GM21515 (cell line): ENCODE measurements around the gene RAB14.
A peak's percentile ranks its signal among the peaks of the same experiment; 100 is the strongest.

Source experiments
- ATAC-seq: cut with Tn5 transposase; IDR thresholded peaks from one replicate; pipeline ENCODE4 v1.9.1; 2021; ENCODE audit not compliant: unreplicated experiment

Gene RAB14

DNA sequence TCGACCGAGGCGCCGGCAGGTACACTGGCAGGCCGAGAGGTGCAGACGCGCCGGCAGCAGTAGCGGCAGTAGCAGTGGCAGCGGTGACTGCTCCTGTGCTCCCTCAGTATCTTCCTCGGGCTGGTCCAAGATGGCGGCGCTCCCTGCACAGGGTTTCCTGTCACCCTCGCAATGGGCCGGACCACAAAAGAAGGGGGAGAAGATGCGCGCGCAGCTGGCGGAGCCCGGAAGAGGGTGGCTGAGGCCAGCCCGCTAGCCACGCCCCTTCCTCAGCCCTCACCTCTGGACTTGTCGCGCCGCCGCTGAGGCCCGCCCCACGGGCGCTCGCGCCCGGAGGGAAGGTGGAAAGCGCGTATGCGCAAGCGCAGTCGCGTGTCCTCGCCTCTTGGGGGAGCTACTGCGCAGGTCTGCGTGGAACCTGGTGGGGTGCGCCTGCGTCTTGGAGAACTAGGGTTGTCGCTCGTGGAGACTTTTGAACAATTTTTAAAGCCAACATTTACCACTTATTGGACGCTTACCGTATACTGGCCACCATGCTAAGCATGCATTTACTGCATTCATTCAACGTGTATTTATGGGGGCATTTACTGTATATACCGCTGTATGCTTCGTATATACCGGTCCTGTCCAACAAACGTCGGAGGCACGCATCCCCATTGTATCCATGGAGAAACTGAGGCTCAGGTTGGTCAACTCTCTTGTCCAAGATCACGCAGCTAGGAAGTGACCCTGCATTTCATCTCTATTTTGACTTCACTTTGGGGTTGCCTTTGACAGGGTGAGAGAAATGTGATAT is at the start of gene RAB14:
TSS of gene RAB14 (minus strand) at position 132 of the 796 bp plus-strand sequence. CDS start 8,457 bp downstream, outside the sequence.
- ATAC-seq, result peak; percentile 84

DNA sequence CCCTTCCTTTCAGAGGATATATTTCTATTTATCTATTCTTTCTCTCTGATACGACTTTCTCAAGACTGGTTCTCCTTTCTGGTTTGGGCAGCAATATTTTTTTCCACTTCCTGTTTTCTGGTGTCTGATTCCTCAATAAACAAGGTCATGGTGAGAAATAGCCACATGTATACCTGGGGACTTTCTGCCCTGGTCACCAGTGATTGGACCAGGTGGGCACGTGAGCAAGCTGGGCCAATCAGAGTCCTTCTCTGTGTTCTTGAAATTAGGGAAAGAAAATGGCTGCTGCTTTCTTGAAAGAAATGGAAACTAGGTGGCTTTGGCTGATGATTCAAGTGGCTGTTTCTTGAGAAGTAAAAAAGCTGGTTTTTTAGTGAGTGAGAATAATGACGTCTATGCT is 47.9 kb upstream of the RAB14 start:
- ATAC-seq, result no peak

DNA sequence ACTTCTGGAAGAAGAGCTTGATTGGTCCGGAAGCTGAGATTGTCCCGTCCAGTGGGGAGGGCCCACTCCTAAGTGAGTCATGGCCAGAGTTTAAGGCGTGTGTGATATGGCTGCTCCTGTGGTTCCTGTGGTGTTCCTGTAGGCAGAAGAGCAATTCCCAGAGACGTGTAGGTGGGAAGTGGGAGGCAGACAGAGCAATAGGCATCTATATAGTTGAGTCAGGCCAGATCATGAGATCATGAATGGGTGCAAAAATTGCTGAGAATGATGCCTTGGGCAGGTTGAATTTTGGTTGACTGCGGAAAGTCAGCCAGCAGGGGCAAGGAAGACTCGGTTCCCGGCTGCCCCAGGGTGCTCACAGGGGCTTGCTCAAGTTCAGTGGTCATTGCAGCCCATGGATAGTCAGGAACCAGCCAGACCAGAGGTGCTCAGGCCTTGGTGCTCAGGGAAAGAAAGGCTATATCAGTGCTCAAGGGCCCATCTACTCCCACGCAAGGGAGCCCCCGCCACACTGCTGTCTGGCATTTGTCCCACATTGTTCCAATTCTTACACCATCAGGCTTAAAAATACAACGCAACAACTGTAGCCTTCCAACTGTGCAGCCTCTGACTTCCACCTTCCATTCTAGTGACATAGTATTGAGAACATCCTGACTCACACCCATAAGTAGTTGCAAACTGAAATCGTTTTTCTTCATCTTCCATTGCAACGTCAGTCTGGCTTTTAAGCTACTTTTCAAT is 45.3 kb upstream of the RAB14 start:
- ATAC-seq, result no peak

DNA sequence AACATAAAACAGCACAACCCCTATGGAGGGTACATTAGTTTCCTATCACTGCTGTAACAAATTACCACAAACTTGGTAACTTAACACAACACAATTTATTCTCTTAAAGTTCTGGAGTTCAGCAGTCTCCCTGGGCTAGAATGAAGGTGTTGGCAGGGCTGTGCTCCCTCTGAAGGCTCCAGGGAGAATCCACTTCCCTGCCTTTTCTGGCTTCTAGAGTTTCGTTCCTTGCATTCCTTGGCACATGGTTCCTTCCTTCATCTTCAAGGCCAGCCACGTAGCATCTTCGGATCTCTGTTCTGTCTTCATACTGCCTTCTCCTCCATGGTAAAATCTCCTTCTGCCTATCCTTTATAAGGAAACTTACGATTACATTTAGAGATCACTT is 41.3 kb upstream of the RAB14 start:
- ATAC-seq, result no peak

DNA sequence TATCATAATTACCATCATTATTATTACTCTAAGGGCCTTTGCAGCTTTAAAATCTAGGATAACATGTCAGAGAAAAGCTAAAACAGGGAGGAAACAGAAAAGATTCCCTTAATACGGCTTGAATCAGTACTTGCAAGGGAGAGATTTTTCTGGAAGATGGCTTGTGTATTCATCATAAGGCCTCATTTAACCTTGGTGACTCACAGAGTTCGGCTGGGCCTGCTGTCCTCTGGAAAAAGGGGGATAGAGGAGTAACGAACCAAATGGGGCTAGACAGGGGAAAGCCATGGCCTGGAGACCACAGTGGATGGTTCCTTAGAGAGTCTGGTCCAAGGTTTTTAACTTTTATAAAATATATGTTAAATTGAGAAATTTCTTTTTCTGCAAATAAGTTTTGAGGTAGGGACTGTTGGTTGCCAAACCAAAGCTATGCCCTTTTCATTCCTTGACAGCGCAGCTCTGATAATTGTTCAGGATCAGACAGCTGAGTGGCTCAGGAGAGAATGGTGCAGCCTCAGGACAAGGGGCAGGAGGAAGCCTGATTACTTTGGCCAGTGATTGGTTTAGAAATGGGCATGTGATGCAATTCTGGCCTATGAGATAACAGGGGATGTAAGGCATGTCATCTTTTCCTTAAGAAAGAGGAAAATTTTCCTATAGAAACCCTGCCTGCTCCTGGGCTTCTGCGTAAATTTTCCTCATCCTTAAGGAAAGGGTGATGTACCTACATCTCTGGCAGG is 40.7 kb upstream of the RAB14 start:
- ATAC-seq, result no peak

DNA sequence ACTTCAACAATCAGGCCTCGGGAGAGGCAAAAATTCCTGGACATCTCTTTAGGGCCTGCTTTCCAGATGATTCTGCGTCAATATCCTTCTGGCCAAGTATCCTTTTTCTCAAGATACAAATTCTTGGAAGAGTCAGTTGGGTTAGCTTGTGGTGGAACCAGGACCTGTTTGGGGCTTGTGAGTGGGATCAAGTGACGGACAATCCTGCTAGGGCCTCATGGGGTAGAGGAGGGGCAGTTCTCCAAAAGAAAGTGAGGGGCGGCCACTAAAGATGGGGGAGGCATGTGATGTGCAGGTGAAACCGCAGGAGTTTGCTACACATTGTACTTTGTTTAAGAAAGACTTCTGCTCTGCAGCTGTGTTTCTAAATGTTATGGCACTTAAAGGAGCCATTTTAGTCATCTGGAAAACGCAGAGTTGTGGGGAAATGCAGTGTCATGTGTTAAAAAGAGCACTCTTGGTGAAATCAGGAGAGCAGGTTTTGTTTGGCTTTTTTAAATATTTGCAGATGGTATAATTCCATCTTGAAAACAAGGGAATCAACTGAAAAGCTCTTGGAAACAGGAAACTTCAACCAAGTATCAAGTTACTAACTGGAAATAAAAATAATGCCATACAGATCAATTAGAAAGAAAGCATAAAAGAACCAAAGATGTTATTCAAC is 38.9 kb upstream of the RAB14 start:
- no peak for ATAC-seq

DNA sequence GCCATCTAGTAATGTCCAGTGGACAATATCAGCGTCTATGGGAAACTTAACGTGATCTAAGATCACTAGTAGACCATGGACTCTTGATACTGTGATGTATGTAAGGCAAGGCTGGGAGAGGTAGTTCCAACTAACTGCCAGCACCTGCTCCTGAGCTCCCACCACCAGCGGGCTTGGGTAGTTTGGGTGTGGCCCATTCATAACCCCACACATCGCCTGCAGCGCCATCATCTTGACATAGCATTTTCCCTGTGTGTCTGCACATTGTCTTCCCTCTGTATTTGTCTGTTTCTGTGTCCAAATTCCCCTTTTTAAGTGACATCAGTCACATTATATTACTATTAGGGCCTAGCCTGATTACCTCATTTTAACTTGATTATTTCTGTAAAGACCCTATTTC is 38.2 kb upstream of the RAB14 start:
- ATAC-seq, result no peak

DNA sequence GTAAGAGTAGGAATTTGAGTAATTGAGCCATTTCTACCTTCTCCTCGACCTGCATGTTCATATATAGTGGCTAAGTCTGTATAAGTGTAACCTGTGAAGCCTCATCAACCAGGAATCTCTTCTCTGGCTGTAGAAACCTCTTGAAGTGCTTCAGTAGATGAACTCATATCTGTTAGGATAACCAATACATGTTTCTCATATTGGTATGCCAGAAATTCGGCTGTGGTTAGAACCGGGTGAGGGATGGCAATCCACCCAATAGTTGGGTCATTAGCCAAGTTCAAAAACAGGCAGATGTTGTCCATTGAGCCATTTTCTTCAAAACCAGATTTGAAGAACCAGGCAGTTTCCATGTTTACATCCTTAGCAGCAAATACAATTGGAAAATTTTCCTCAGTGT is 37.4 kb upstream of the RAB14 start:
- ATAC-seq, result no peak

DNA sequence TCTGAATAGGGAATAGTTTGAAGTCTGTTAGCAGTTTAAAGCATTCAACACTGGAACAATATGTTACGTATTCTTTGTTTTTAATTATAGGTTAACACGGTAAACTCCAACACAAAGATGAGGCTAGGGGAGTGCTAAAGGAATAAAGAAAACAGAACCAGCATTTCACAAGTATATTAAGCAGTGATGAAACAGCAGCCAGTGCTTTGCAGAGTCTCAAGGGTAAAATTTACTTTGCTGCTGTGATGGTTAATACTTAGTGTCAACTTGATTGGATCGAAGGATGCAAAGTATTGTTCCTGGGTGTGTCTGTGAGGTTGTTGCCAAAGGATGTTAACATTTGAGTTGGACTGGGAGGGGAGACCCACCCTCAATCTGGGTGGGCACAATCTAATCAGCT is 36.2 kb upstream of the RAB14 start:
- no peak for ATAC-seq

DNA sequence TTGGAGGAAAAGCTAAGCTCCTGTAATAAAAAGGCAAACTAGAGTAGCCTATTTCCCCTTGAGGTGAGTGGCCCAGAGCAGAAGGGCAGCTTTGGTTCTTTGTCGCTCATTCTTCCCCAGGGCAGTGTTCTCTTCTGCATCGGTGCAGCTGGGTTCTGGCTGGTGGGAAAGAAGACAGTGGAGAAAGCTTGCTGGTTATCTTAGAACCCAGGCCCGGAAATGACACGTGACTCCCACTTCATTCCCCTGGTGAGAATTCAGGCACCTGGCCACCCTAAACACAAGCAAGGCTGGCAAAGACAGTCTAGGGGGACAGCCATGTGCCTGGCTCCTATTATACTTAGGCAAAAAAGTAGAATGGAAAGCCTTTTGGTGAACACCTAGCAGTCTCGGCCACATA is 33.8 kb upstream of the RAB14 start:
- ATAC-seq, result no peak

DNA sequence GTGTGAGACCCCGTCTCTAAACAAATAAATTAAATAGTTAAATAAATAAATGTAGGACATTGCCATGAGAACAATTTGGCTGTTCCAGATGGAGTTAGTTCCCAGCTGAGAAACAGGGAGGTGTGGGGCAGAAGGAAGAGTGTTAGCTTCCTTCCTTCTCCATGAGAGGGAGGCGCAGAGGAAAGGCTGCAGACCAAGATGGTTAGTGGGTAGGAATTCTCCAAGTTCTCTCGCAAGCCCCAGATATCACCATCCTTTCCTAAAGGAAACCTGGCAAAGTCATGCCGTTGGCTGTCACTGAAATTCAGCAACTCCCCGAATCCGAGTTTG is 33.1 kb upstream of the RAB14 start:
- no peak for ATAC-seq

DNA sequence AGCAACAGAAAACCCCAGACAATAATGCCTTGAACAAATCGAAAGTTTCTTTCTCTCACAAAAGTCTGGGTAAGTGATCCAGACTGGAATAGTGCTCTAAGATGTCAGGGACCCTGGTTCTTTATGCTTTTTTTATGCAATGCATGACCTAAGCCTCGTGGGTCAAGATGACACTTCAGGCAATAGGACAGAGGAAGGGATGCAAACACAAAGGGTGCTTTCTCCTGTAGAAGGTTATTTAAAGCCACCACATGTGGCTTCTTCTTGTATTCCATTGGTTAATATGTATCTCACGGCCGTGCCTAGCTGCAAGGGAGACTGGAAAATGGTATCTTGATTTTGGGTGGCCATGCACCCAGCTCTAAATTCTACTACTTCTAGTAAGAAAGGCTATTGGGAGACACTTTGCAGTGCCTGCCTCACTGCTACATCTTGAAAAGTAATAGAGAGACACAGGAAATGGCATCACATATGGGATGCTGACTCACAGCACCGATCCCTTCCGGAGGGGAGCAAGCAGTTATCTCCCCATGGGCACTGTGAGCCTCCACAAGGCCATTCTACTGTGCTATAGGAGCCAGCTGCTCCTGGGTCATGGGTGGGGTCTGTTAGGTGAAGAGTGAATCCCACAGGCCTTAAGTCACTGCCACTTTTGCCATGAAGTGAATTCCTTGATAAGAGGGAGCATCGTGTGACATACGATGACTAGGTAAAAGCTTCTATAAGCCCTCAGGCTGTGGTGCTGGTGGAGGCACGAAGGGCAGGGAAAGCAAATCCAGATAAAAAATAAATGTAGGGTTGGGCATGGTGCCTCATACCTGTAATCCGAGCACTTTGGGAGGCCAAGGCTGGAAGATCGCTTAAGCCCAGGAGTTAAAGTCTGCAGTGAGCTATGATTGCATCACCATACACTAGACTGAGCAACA is 32.5 kb upstream of the RAB14 start:
- no peak for ATAC-seq

DNA sequence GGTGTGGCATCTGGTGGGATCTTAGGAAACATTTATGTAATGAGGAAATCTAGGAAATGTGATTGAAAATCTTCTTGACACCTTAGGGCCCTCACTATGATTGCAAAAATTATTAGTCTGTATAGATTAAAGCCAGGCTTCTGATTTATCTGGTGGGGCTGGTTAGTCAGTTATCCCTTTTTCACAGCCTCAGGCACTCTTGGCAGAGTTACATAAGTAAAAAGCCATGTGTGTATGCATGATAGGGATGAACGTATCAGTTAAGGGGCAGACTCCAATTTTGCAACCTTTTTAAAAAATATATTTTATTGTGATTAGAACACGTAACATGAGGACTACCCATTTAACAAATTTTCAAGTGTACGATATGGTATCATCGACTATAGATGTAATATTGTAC is 30.6 kb upstream of the RAB14 start:
- ATAC-seq, result no peak

DNA sequence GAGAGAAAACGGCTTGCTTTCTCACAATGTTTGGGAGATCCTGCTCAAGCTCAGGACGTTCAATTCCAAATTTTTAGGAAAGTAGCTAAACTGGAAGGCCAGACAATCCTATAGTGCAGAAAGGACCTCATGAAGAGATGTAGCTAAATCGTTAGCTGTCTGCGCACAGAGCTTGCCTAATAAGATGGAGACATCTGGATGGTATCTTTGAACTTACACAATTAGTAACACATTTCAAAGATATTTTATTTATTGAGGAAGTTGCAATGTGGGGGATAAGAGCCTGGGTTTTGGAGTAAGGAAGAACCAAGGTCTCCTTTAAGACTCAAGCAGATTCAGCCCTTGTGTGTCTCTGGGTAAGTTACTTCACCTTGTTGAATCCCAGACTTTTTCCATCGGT is 28.6 kb upstream of the RAB14 start:
- no peak for ATAC-seq

DNA sequence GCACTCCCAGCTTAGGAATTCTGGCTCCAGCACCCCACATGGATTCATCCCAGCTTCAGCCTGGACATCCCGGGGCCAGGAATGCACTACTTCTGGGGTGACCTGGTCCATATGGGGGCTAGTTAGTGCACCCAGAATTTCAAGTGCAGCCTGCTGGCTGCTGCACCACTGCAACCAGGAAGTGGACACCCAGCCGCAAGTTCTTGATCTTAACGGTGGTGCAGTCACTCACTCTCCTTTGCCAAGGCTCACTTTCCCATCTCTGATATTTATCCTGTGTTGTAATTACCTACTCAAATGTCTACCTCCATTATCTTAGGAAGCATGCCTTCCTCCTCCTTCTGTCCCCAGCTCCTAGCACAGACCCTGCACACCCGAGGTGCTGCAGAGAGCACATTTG is 26.2 kb upstream of the RAB14 start:
- no peak for ATAC-seq

DNA sequence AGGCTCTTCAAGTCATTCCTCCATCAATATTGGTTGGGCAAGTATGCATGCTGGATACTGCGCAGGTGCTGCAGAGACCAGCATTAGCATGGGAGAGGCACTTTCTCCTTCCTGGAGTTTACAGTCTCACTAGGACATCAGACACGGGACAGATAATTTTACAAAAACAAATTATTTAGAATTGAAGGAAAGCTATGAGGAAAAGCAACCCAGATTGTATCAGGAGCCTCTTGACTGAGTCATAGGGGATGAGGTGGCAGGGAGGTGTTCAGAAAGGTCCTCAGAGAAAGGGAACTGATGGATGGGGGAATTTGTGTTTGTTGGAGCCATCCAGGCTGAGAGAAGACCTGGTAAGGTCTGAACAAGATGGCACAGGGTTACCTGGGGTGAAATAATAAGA is 24.5 kb upstream of the RAB14 start:
- no peak for ATAC-seq

DNA sequence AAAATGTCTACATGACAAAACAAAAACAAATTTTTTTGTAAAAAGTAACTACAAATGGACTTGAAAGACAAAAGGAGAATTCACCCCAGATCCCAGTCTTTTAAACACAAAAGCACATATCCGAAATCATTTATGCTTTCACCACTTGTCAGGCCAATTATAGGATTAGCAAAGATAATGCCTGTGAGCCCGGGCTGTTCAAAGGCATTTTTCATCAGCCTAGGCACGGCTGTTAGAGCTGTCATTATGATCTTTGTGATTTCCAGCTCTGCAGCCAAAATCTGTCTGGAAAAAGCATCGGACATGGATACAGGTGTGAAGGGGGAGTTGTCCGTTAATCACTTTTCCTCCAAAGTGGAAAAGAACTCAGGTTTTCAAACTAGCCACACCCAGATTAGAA is 23.6 kb upstream of the RAB14 start:
- no peak for ATAC-seq

DNA sequence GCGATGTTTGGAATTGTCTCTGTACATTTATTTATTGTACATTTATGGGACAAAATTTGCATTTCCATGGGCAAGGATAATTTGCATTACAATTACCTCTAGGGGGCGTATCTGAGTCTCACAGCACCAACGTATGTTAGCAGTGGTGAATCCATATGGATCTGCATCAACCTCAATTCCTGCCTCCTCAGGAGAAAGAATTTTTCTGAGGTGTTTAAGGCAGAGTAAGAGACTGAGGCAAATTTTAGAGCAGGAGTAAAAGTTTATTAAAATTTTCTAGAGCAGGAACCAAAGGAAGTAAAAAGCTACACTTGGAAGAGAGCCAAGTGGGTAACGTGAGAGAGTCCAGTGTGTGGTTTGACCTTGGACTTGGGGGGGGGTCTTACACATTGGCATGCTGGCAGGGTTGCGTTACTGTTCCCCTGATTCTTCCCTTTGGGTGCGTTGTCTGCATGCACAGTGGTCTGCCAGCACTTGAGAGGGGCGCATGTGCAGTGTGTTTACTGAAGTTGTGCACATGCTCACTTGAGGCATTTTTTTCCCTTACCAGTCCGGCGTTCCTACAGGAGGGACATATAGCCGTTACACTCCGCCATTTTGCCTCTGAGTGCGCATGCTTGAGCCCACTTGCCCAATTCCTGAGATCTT is 21.0 kb upstream of the RAB14 start:
- no peak for ATAC-seq

DNA sequence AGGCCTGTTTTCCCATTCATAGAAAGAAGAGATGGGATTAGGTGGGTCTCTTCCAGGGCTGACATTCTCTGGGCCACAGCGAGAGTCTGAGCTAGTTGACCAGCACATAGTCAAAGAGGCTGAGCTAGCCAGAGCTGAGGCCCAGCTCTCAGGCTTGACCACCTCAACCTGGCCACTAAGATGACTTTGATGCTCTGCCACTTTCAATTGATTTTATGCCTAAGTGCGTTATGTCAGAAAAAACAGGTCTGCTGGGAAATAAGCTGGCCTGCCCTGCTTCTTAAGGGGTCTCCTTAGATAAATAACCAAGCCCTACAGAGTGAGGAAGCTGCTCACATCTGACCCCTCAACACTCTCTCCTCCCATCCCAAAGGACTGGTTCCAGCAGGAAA is 20.0 kb upstream of the RAB14 start:
- no peak for ATAC-seq
